K562 (cell line): ENCODE measurements around the gene ZMPSTE24. TPM values are rescaled to one million over a fixed set of nuclear protein-coding genes. Genes with fewer than 3 reads are reported as not detected.

Experiments used
- ATAC-seq: fragments of 200-7000 bp; cut with Tn5 transposase; 3 replicates; pipeline ENCODE4 v1.9.1; 2020; ENCODE audit warnings: moderate library complexity
- BruUV-seq: library from RNA; stranded (reverse); fragments of 400-500 nt; replicated peaks from 2 replicates; lab custom pipeline; 2021; lab: Mats Ljungman, UMichigan
- CTCF ChIA-PET: fragments of 300-600 bp; formaldehyde crosslinking; extraction: SDS; loops from one replicate; lab custom pipeline; 2021; ENCODE audit warnings: low intra/inter-chr PET ratio; lab: Yijun Ruan, JAX
- POLR2A ChIA-PET: fragments of 300-600, 350-650 bp; sonication (Branson Sonifier 250); formaldehyde crosslinking; extraction: SDS; loops from one replicate; lab custom pipeline; 2021; ENCODE audit warnings: antibody characterized with exemption, inconsistent platforms; lab: Yijun Ruan, JAX
- DNase-seq, 4 experiments: peaks; one replicate each; pipeline versions ENCODE4 v3.0.0 to v3.0.0-alpha.2; 2011 to 2018; ENCODE audit warnings: low spot score in 3 of 4, mixed read lengths in 3 of 4; ENCODE audit errors: extremely low read depth in 1 of 4
- FAIRE-seq: peaks from 2 replicates; lab custom pipeline; 2011; peaks lifted over from hg19 to GRCh38; lab: Jason Lieb, UNC
- H2AFZ ChIP-seq: 2 replicates; pipeline ENCODE4 v1.6.0; 2011; ENCODE audit warnings: low read depth, low read length, control low read depth, inconsistent platforms
- H3K27ac ChIP-seq: fragments of 200-600 bp; 3 replicates; pipeline ENCODE4 v1.8.0; 2011; ENCODE audit warnings: low read depth, mild to moderate bottlenecking, control low read depth, inconsistent platforms, low read length, moderate library complexity, mixed read lengths; ENCODE audit errors: extremely low read depth
- H3K27me3 ChIP-seq, 2 experiments: fragments of 300-600 bp in 1 of 2; 2 replicates in 1 of 2; 3 replicates in 1 of 2; pipeline versions ENCODE4 v1.6.0 to v1.8.0; 2011; ENCODE audit warnings: inconsistent platforms in 2 of 2, low read length in 2 of 2, mild to moderate bottlenecking in 1 of 2, mixed read lengths in 1 of 2, moderate library complexity in 1 of 2; ENCODE audit not compliant: control insufficient read depth in 2 of 2, insufficient read depth in 2 of 2
- H3K36me3 ChIP-seq: fragments of 300-600 bp; 3 replicates; pipeline ENCODE4 v1.8.0; 2011; ENCODE audit warnings: mild to moderate bottlenecking, low read length, inconsistent platforms; ENCODE audit not compliant: control insufficient read depth, insufficient read depth
- H3K4me1 ChIP-seq, 2 experiments: fragments of 200-600 bp in 1 of 2; replicated peaks in 1 of 2; 2 replicates in 1 of 2; 3 replicates in 1 of 2; pipeline versions ENCODE4 v1.5.1 to v1.8.0; 2011; ENCODE audit warnings: inconsistent platforms in 2 of 2, low read length in 2 of 2, mild to moderate bottlenecking in 1 of 2, mixed read lengths in 1 of 2, moderate library complexity in 1 of 2; ENCODE audit not compliant: control insufficient read depth in 2 of 2, insufficient read depth in 2 of 2
- H3K4me2 ChIP-seq: 2 replicates; pipeline ENCODE4 v1.6.1; 2011; ENCODE audit warnings: low read length, control low read depth, inconsistent platforms, mixed read lengths; ENCODE audit not compliant: insufficient read depth
- H3K4me3 ChIP-seq: fragments of 200-600 bp; sonication (generic), shearing (Covaris generic); 2 replicates; pipeline ENCODE4 v1.5.1; 2016; ENCODE audit warnings: control low read depth, inconsistent platforms
- H3K79me2 ChIP-seq: fragments of 200-600 bp; 3 replicates; pipeline ENCODE4 v1.8.0; 2011; ENCODE audit warnings: low read length, inconsistent platforms; ENCODE audit not compliant: control insufficient read depth, insufficient read depth
- H3K9ac ChIP-seq, 2 experiments: 2 replicates each; pipeline versions ENCODE4 v1.6.0 to v1.6.1; 2011; ENCODE audit warnings: low read depth in 2 of 2, low read length in 2 of 2, control low read depth in 1 of 2, inconsistent platforms in 1 of 2, mild to moderate bottlenecking in 1 of 2, mixed read lengths in 1 of 2; ENCODE audit not compliant: insufficient read depth in 1 of 2
- H3K9me1 ChIP-seq: one replicate; pipeline ENCODE4 v1.6.0; 2011; ENCODE audit warnings: inconsistent platforms, mild to moderate bottlenecking, low read length, moderate library complexity; ENCODE audit not compliant: control insufficient read depth, insufficient read depth
- H3K9me3 ChIP-seq: replicated peaks from 2 replicates; pipeline ENCODE4 v1.5.1; 2011; ENCODE audit warnings: low read depth, low read length, inconsistent platforms; ENCODE audit not compliant: control insufficient read depth, insufficient read depth
- H4K20me1 ChIP-seq: replicated peaks from 2 replicates; pipeline ENCODE4 v1.6.1; 2011; ENCODE audit warnings: low read length, inconsistent platforms, mixed read lengths; ENCODE audit not compliant: control insufficient read depth, insufficient read depth
- BCOR ChIP-seq: fragments of 450-650 bp; IDR thresholded peaks from 2 replicates; pipeline ENCODE4 v1.6.1; 2016
- CCNT2 ChIP-seq: IDR thresholded peaks from 2 replicates; pipeline ENCODE4 v1.6.1; 2011; ENCODE audit warnings: borderline replicate concordance, low read depth, mild to moderate bottlenecking, moderate library complexity, mixed read lengths, low read length; ENCODE audit not compliant: insufficient read length; ENCODE audit errors: extremely low read depth
- CSDE1 ChIP-seq, 2 experiments: fragments of 450-650 bp; IDR thresholded peaks; 2 replicates each; pipeline ENCODE4 v1.6.1; 2016; ENCODE audit warnings: mild to moderate bottlenecking in 1 of 2
- ELF4 ChIP-seq: fragments of 450-650 bp; formaldehyde crosslinking; IDR thresholded peaks from 2 replicates; pipeline ENCODE4 v1.4.0; 2022; ENCODE audit warnings: missing genetic modification characterization
- EWSR1 ChIP-seq: fragments of 450-650 bp; IDR thresholded peaks from 2 replicates; pipeline ENCODE4 v1.6.1; 2018; ENCODE audit warnings: borderline replicate concordance, mild to moderate bottlenecking, low read depth, moderate library complexity; ENCODE audit not compliant: partially characterized antibody
- HSF4 ChIP-seq: fragments of 250-450 bp; sonication (Bioruptor Pico); IDR thresholded peaks from 2 replicates; pipeline ENCODE4 v2.1.2; 2022; ENCODE audit warnings: mild to moderate bottlenecking, moderate library complexity, borderline replicate concordance
- PTRF ChIP-seq: fragments of 450-650 bp; IDR thresholded peaks from 2 replicates; pipeline ENCODE4 v1.6.1; 2016; ENCODE audit warnings: mild to moderate bottlenecking, missing genetic modification characterization, missing compliant biosample characterization
- RBFOX2 ChIP-seq: fragments of 200-400 bp; formaldehyde crosslinking; IDR thresholded peaks from 2 replicates; pipeline ENCODE4 v1.6.1; 2017; ENCODE audit warnings: low read depth, mild to moderate bottlenecking, low read length, moderate library complexity
- SIX5 ChIP-seq, 2 experiments: IDR thresholded peaks; 2 replicates each; pipeline ENCODE4 v1.6.1; 2011; ENCODE audit warnings: low read length in 2 of 2, borderline replicate concordance in 1 of 2, low read depth in 1 of 2, mild to moderate bottlenecking in 1 of 2, moderate library complexity in 1 of 2; ENCODE audit not compliant: insufficient read depth in 1 of 2
- TEAD4 ChIP-seq, 2 experiments: sonication (generic) in 1 of 2; formaldehyde crosslinking in 1 of 2; IDR thresholded peaks; 2 replicates each; pipeline versions ENCODE4 v1.6.1 to v1.8.0; 2012 to 2022; ENCODE audit warnings: borderline replicate concordance in 1 of 2, inconsistent platforms in 1 of 2, low read length in 1 of 2, mild to moderate bottlenecking in 1 of 2, missing genetic modification reagents in 1 of 2
- THAP12 ChIP-seq: fragments of 250-450 bp; sonication (Bioruptor Pico); IDR thresholded peaks from 2 replicates; pipeline ENCODE4 v1.9.0; 2021; ENCODE audit warnings: mild to moderate bottlenecking, inconsistent platforms
- TRIM24 ChIP-seq, 2 experiments: fragments of 450-650 bp; IDR thresholded peaks; 2 replicates each; pipeline ENCODE4 v1.6.1; 2016
- U2AF2 ChIP-seq: fragments of 200-400 bp; formaldehyde crosslinking; optimal IDR thresholded peaks from 2 replicates; pipeline ENCODE3; 2017; ENCODE audit warnings: low read depth, mild to moderate bottlenecking, low read length
- ZBTB1 ChIP-seq: sonication (generic); formaldehyde crosslinking; IDR thresholded peaks from 2 replicates; pipeline ENCODE4 v1.8.1; 2023; ENCODE audit warnings: missing genetic modification reagents, low read depth, mild to moderate bottlenecking, borderline replicate concordance
- ZKSCAN1 ChIP-seq: fragments of 150-350 bp; IDR thresholded peaks from 2 replicates; pipeline ENCODE4 v1.6.1; 2016; ENCODE audit warnings: low read depth, low read length
- ZNF124 ChIP-seq: sonication (generic); formaldehyde crosslinking; IDR thresholded peaks from 2 replicates; pipeline ENCODE4 v1.8.1; 2022; ENCODE audit warnings: missing genetic modification reagents
- ZNF444 ChIP-seq: fragments of 250-450 bp; sonication (Bioruptor Pico); IDR thresholded peaks from 2 replicates; pipeline ENCODE4 v1.4.0; 2020; ENCODE audit warnings: mild to moderate bottlenecking, moderate library complexity
- ZNF79 ChIP-seq: fragments of 250-450 bp; sonication (Bioruptor Pico); IDR thresholded peaks from 2 replicates; pipeline ENCODE4 v1.4.0; 2020; ENCODE audit warnings: low read depth, mild to moderate bottlenecking, moderate library complexity
- WGBS: fragments of 100-300 bp; shearing (Covaris generic); methylation state at CpG from one replicate; pipeline ENCODE4 v1.1.6; 2016; ENCODE audit warnings: low coverage, mixed read lengths; ENCODE audit not compliant: insufficient coverage; ENCODE audit errors: missing lambda C conversion rate; 5-methylcytosine and 5-hydroxymethylcytosine counted together
- in situ Hi-C: fragments of 300-500 bp; cut with MboI; formaldehyde crosslinking; loops from 4 replicates; pipeline ENCODE4 v1.15.0; 2018; ENCODE audit warnings: inconsistent platforms, mixed read lengths
- intact Hi-C: fragments of 100-400 bp; cut with micrococcal nuclease; formaldehyde crosslinking; loops from 2 replicates; pipeline ENCODE4 v1.14.2; 2022
- polyA plus RNA-seq, 8 experiments: library from polyadenylated mRNA; depleted of rRNA in 4 of 8; stranded (reverse) in 5 of 8; unstranded in 3 of 8; fragments of >200 nt; fragmentation: Nextera tagmentation in 2 of 8; fragmentation: Illumina TruSeq in 1 of 8; extraction: Ambion mirVana in 2 of 8; extraction: Trizol in 1 of 8; gene quantifications; 2 replicates each; pipeline versions ENCODE4 v1.2.1 to v1.2.3, GENCODE V29; 2011 to 2014; ENCODE audit warnings: inconsistent platforms in 1 of 8, missing spikeins in 1 of 8
- total RNA-seq, 7 experiments: library from RNA; depleted of rRNA in 6 of 7; stranded (reverse); fragments of >200 nt in 6 of 7; fragmentation: Illumina TruSeq in 2 of 7; extraction: Trizol in 2 of 7; gene quantifications; 2 replicates each; pipeline versions ENCODE4 v1.2.1 to v1.2.3, GENCODE V29; 2011 to 2021; ENCODE audit warnings: low replicate concordance in 1 of 7
- TF ChIP-seq, protein P1 (sequence below): fragments of 450-650 bp; formaldehyde crosslinking; IDR thresholded peaks from 2 replicates; pipeline ENCODE4 v1.4.0; 2022; ENCODE audit warnings: missing genetic modification characterization

Gene ZMPSTE24
- total and polyA plus RNA-seq, 9 of the 15 experiments (the other 6 are each of a cell fraction or from before 2014, with no cell fraction given): 30.7 to 75.9 (median 64.3) TPM

DNA sequence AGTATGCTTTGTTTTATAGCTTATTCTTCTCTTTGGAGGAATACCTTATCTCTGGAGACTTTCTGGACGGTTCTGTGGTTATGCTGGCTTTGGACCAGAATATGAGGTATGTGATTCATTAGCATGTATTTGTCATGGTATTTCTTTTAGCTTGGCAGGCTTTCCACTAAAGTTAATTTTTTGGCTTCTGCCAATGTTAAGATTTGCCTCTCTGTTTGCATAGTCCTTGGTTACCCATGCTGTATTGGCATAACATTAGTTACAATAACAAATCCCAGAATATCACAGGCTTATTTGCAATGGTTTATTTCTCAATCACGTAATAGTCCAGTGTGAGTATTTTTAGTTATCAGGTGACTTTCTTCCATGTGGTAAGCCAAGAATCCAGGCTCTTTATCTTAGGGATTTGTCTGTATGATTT lies 9.7 kb downstream of the ZMPSTE24 start:
- Histone ChIP-seq H3K4me2 (no peak overlapping the region), H2AFZ (no peak overlapping the region), H3K9ac (no peak overlapping the region), H4K20me1 (no peaks in the 10 kb centered on the region), H3K4me3 (no peak overlapping the region), H3K9me1 (no peaks in the 10 kb centered on the region), H3K4me1 (no peaks in the 10 kb centered on the region), H3K9me3 (no peaks in the 10 kb centered on the region), H3K27me3 (no peaks in the 10 kb centered on the region), H3K79me2 (peaks cover 33% of the 10 kb centered on the region), H3K36me3 (peaks cover 93% of the 10 kb centered on the region), H3K27ac (no peak overlapping the region)
- intact Hi-C loops (no loop called here), in situ Hi-C loops (no loop called here)
- no TSS peak for BruUV-seq
- FAIRE-seq (peak; percentile 32), ATAC-seq (no peak), DNase-seq (no peak)
- WGBS: 80% methylated on average over 2 of the region's 2 CpGs
- CTCF ChIA-PET: no interaction called here
- POLR2A ChIA-PET: interaction anchor here (0.6 to 1.1 kb wide), 3 partner anchors 12 to 23 kb away, joined by 3 to 4 read pairs (median 4); partner anchors contain the start of gene TMCO2
- TF ChIP-seq ZNF79 (CRISPR knock-in tag) (no peak), ZKSCAN1 (no peak), ZNF444 (CRISPR knock-in tag) (no peak), CSDE1 (IDR thresholded peaks at IDR 0.05) (no peak), ZNF124 (CRISPR knock-in tag) (no peak), TEAD4 (IDR thresholded peaks at IDR 0.05; ENCODE audit: low read length) (no peak), TEAD4 (CRISPR knock-in tag; IDR thresholded peaks at IDR 0.05; ENCODE audit: borderline replicate concordance) (no peak), EWSR1 (no peak), TRIM24 (IDR thresholded peaks at IDR 0.05) (no peak), RBFOX2 (no peak), ELF4 (CRISPR knock-in tag) (no peak), ZBTB1 (CRISPR knock-in tag) (no peak), U2AF2 (no peak), THAP12 (CRISPR knock-in tag) (no peak), CCNT2 (no peak), BCOR (no peak), PTRF (tag) (no peak), SIX5 (IDR thresholded peaks at IDR 0.05; ENCODE audit: borderline replicate concordance in 1 of 2, insufficient read depth in 1 of 2, low read depth in 1 of 2, low read length in 2 of 2) (no peak), HSF4 (CRISPR knock-in tag) (no peak)
- TF ChIP-seq, protein P1, sequence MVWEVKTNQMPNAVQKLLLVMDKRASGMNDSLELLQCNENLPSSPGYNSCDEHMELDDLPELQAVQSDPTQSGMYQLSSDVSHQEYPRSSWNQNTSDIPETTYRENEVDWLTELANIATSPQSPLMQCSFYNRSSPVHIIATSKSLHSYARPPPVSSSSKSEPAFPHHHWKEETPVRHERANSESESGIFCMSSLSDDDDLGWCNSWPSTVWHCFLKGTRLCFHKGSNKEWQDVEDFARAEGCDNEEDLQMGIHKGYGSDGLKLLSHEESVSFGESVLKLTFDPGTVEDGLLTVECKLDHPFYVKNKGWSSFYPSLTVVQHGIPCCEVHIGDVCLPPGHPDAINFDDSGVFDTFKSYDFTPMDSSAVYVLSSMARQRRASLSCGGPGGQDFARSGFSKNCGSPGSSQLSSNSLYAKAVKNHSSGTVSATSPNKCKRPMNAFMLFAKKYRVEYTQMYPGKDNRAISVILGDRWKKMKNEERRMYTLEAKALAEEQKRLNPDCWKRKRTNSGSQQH (CRISPR knock-in tag): no peak
